ENCODE measurements around the gene FPGS.
"Not testable (repeated sequence)": the region's sequence is repeated elsewhere in the genome, so short reads cannot be mapped to it uniquely, and the experiment has no call there.

FPGS gene

GRCh38 chr9:127812936-127813675, 10.4 kb downstream of the FPGS start:
- DNase-seq (ENCODE audit: low read depth) = no peak

GRCh38 chr9:127813686-127814226, 11.1 kb downstream of the FPGS start:
- no peak for DNase-seq (ENCODE audit: low read depth)

- no peak for DNase-seq (ENCODE audit: low read depth)
Measured at GRCh38 chr9:127814619-127815511, 12.2 kb downstream of the FPGS start.

- DNase-seq (ENCODE audit: low read depth) = no peak
Measured at GRCh38 chr9:127815512-127816361, 13.1 kb downstream of the FPGS start.

- no peak for DNase-seq (ENCODE audit: low read depth)
Measured at GRCh38 chr9:127816362-127816725, 13.7 kb downstream of the FPGS start.

GRCh38 chr9:127816728-127817127, 14.0 kb downstream of the FPGS start:
- DNase-seq (ENCODE audit: low read depth) = no peak

- no peak for DNase-seq (ENCODE audit: low read depth)
Measured at GRCh38 chr9:127817881-127818434, 15.3 kb downstream of the FPGS start.

- DNase-seq (ENCODE audit: low read depth) = no peak
Measured at GRCh38 chr9:127818574-127818973, 15.9 kb downstream of the FPGS start.

- no peak for DNase-seq (ENCODE audit: low read depth)
Measured at GRCh38 chr9:127822108-127822507, 19.4 kb downstream of the FPGS start.

- no peak for DNase-seq (ENCODE audit: low read depth)
Measured at GRCh38 chr9:127825319-127826051, 22.8 kb downstream of the FPGS start.

GRCh38 chr9:127826253-127826913, 23.7 kb downstream of the FPGS start:
- no peak for DNase-seq (ENCODE audit: low read depth)

GRCh38 chr9:127828262-127829031, 25.8 kb downstream of the FPGS start:
- DNase-seq (ENCODE audit: low read depth) = peak; percentile 64

- no peak for DNase-seq (ENCODE audit: low read depth)
Measured at GRCh38 chr9:127829205-127829906, 26.7 kb downstream of the FPGS start.

- no peak for DNase-seq (ENCODE audit: low read depth)
Measured at GRCh38 chr9:127832248-127832647, 29.6 kb downstream of the FPGS start.

- peak; percentile 81 for DNase-seq (ENCODE audit: low read depth)
Measured at GRCh38 chr9:127833555-127833954, 30.9 kb downstream of the FPGS start.

GRCh38 chr9:127835991-127836516, 33.4 kb downstream of the FPGS start:
- DNase-seq (ENCODE audit: low read depth) = peak; percentile 83

- not testable (repeated sequence) for DNase-seq (ENCODE audit: low read depth)
Measured at GRCh38 chr9:127836561-127836960, 33.9 kb downstream of the FPGS start.

GRCh38 chr9:127837346-127837745, 34.7 kb downstream of the FPGS start:
- DNase-seq (ENCODE audit: low read depth) = no peak

All from stromal cell of bone marrow (primary cell).